Activated T-cell treated with anti-CD3 and anti-CD28 coated beads for 4 hours (primary cell): Measurements from ENCODE around the gene DAPK2.
"Not testable (repeated sequence)": the region's sequence is repeated elsewhere in the genome, so short reads cannot be mapped to it uniquely, and the experiment has no call there.

ENCODE experiments used
- DNase-seq: peaks from one replicate; pipeline ENCODE4 v3.0.0-alpha.2; 2020

The DAPK2 gene

GRCh38 chr15:64046421-64047153 is at the start of gene DAPK2:
Gene DAPK2, minus strand, starts transcription at chr15:64046485. Its CDS starts 6,224 bp downstream, at chr15:64040261.
- peak; percentile 52 for DNase-seq

- no peak for DNase-seq
Measured at GRCh38 chr15:64095431-64095794, 49.1 kb upstream of the DAPK2 start.

- peak; percentile 87 for DNase-seq
Measured at GRCh38 chr15:64093627-64094417, 47.5 kb upstream of the DAPK2 start, which contains the start of gene CIAO2A. Gene CIAO2A, minus strand, starts transcription at chr15:64093838. Its CDS starts 70 bp downstream, at chr15:64093768.

GRCh38 chr15:64092864-64093626 is 46.8 kb upstream of the DAPK2 start:
- DNase-seq = no peak

GRCh38 chr15:64092075-64092820 is 46.0 kb upstream of the DAPK2 start:
- no peak for DNase-seq

GRCh38 chr15:64090527-64090926 is 44.2 kb upstream of the DAPK2 start:
- no peak for DNase-seq

GRCh38 chr15:64089543-64090280 is 43.4 kb upstream of the DAPK2 start:
- DNase-seq = no peak

- no peak for DNase-seq
Measured at GRCh38 chr15:64082757-64083156, 36.5 kb upstream of the DAPK2 start.

- not testable (repeated sequence) for DNase-seq
Measured at GRCh38 chr15:64073496-64073895, 27.2 kb upstream of the DAPK2 start.

GRCh38 chr15:64072812-64073211 is 26.5 kb upstream of the DAPK2 start:
- no peak for DNase-seq

- no peak for DNase-seq
Measured at GRCh38 chr15:64071931-64072765, 25.9 kb upstream of the DAPK2 start.

- no peak for DNase-seq
Measured at GRCh38 chr15:64070965-64071851, 24.9 kb upstream of the DAPK2 start.

- no peak for DNase-seq
Measured at GRCh38 chr15:64070106-64070505, 23.8 kb upstream of the DAPK2 start.

- DNase-seq = no peak
Measured at GRCh38 chr15:64068133-64068532, 21.8 kb upstream of the DAPK2 start.

GRCh38 chr15:64067564-64068030 is 21.3 kb upstream of the DAPK2 start:
- DNase-seq = peak; percentile 71

GRCh38 chr15:64066451-64066850 is 20.2 kb upstream of the DAPK2 start:
- DNase-seq = no peak

- DNase-seq = no peak
Measured at GRCh38 chr15:64060716-64061115, 14.4 kb upstream of the DAPK2 start.

GRCh38 chr15:64059104-64059503 is 12.8 kb upstream of the DAPK2 start:
- DNase-seq = not testable (repeated sequence)

GRCh38 chr15:64058279-64058678 is 12.0 kb upstream of the DAPK2 start:
- DNase-seq = no peak

GRCh38 chr15:64053674-64054073 is 7.4 kb upstream of the DAPK2 start:
- DNase-seq = not testable (repeated sequence)
